Airway epithelial cell (primary cell): ENCODE data around the gene TTLL9. TPM values are rescaled to one million over a fixed set of nuclear protein-coding genes. Genes with fewer than 3 reads are reported as not detected.

Experiments used
- total RNA-seq: library from RNA; depleted of rRNA; stranded (reverse); fragments of >200 nt; gene quantifications from 2 replicates; pipeline ENCODE4 v1.2.3, GENCODE V29; 2015

TTLL9 gene, protein sequence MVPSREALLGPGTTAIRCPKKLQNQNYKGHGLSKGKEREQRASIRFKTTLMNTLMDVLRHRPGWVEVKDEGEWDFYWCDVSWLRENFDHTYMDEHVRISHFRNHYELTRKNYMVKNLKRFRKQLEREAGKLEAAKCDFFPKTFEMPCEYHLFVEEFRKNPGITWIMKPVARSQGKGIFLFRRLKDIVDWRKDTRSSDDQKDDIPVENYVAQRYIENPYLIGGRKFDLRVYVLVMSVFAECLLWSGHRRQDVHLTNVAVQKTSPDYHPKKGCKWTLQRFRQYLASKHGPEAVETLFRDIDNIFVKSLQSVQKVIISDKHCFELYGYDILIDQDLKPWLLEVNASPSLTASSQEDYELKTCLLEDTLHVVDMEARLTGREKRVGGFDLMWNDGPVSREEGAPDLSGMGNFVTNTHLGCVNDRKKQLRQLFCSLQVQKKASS
- not detected in 2 replicates for total RNA-seq

GRCh38 chr20:31869942-31870725 is at the start of gene TTLL9, which contains the start of gene DUSP15:
TTLL9 (plus strand) TSS chr20:31870634; CDS start chr20:31871127, 493 bp downstream.
DUSP15 (minus strand) TSS chr20:31870527; CDS start chr20:31870337, 190 bp downstream.

GRCh38 chr20:31845300-31845863 is 25.1 kb upstream of the TTLL9 start, which contains the start of gene FOXS1:
FOXS1 (minus strand) TSS chr20:31845604; CDS start chr20:31845542, 62 bp downstream.

DNA sequence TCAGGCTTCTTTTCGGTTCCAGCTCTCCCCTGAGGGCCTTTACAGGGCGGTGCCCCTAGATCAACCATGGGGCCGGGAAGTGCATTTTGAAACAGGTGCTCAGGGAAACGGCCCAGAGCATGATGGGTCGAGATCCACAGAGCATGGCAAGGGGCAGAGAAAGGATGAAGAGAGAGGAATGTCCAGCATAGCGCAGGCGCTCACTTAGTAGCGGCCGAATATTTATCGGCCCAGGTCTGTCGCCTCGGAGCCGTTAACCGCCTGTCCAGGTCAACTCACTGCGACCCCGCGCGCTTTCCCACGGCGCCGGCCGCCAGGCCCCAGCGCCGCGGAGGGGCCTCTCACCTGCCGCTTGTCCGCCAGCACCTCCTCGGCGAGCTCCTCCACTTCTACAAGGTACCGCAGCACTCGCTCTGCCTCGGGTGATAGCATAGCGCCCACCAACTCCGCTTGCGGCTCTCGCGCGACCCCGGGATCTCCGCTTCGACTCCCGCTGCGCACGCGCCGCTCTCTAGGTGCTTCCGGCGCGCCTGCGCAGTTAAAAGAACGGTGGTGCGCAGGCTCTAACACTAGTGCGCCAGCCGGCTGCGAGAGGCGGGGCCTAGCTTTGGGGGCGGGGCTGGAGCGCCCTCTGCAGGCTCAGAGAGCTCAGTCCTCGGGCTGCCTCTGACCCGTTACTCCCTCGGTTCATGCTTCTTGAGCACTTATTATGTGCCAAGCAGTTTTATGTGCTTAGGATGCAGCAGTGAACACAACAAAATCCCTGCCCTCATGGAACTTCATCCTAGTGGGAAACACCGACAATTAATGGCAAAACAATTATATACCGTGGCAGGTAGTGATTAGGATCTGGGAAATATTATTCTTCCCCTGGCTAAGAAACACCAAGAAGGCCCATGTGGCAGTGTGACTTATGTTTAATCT is 81.4 kb downstream of the TTLL9 start, which contains the start of gene PDRG1:
PDRG1 (minus strand) TSS at position 517 of the 924 bp plus-strand sequence; CDS start at position 432, 85 bp downstream.

DNA sequence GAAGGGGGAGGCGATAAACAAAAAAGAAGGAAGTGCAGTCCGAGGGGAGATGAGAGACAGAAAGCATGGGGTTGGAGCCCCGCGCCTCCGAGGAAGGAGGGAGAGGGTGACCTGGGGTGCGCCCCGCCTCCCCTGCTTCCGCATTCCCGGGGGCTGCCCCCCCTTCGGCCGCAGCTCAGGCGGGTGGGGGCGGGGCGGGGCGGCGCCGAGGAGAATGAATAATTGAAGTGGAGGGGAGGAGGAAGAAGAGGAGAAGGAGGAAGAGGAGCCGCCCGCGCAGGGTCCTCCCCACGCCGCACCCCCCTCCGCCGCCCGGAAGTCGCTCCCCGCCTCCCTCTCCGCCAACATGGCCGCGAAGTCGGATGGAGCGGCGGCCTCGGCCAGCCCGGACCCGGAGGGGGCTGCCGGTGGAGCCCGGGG is 97.4 kb downstream of the TTLL9 start, which contains the start of gene XKR7:
XKR7 (plus strand) TSS at position 322 of the 420 bp plus-strand sequence; CDS start at position 347, 25 bp downstream.

Other genes starting within 250 kb of the TTLL9 start
- gene COX4I2, start 232.7 kb upstream of the TTLL9 start, total RNA-seq, result not detected in 2 replicates
- 72.1 and 98.5 TPM in 2 replicates for gene BCL2L1, start 147.8 kb upstream of the TTLL9 start, total RNA-seq
- gene TPX2, start 131.3 kb upstream of the TTLL9 start, total RNA-seq, result 55.3 and 62.2 TPM in 2 replicates
- gene MYLK2, start 51.3 kb upstream of the TTLL9 start, total RNA-seq, result not detected in 2 replicates
- gene FOXS1, start 25.0 kb upstream of the TTLL9 start, total RNA-seq, result not detected in 2 replicates
- not detected in 2 replicates for gene DUSP15, start 107 bp upstream of the TTLL9 start, total RNA-seq
- 13.0 and 18.0 TPM in 2 replicates for gene PDRG1, start 81.4 kb downstream of the TTLL9 start, total RNA-seq
- not detected in 2 replicates for gene XKR7, start 97.5 kb downstream of the TTLL9 start, total RNA-seq
- gene CCM2L, start 139.8 kb downstream of the TTLL9 start, total RNA-seq, result not detected in 2 replicates
- not detected in 2 replicates for gene HCK, start 181.6 kb downstream of the TTLL9 start, total RNA-seq
- gene TM9SF4, start 239.1 kb downstream of the TTLL9 start, total RNA-seq, result 25.7 and 38.2 TPM in 2 replicates